GM19193 (cell line): ENCODE data around the gene N4BP2.

Source experiments
- POLR2A ChIP-seq: IDR thresholded peaks from 4 replicates; pipeline ENCODE4 v1.6.1; 2011; ENCODE audit not compliant: insufficient read depth, insufficient read length; ENCODE audit errors: extremely low read depth

Gene N4BP2

GRCh38 chr4:40066651-40067050 is 10.0 kb downstream of the N4BP2 start:
- no peak for TF ChIP-seq POLR2A

- TF ChIP-seq POLR2A = no peak
Observed at GRCh38 chr4:40070387-40070786, 13.7 kb downstream of the N4BP2 start.

GRCh38 chr4:40086421-40086820 is 29.8 kb downstream of the N4BP2 start:
- TF ChIP-seq POLR2A = no peak

GRCh38 chr4:40087799-40088366 is 31.2 kb downstream of the N4BP2 start:
- TF ChIP-seq POLR2A = no peak

GRCh38 chr4:40099010-40099409 is 42.4 kb downstream of the N4BP2 start:
- TF ChIP-seq POLR2A = no peak

GRCh38 chr4:40112027-40112792 is 55.6 kb downstream of the N4BP2 start:
- TF ChIP-seq POLR2A = no peak

GRCh38 chr4:40114206-40114605 is 57.6 kb downstream of the N4BP2 start:
- TF ChIP-seq POLR2A = no peak

GRCh38 chr4:40118861-40119260 is 62.2 kb downstream of the N4BP2 start:
- no peak for TF ChIP-seq POLR2A

- no peak for TF ChIP-seq POLR2A
Observed at GRCh38 chr4:40119344-40119743, 62.7 kb downstream of the N4BP2 start.

GRCh38 chr4:40121515-40121914 is 64.9 kb downstream of the N4BP2 start:
- TF ChIP-seq POLR2A = no peak

- no peak for TF ChIP-seq POLR2A
Observed at GRCh38 chr4:40122941-40123340, 66.3 kb downstream of the N4BP2 start.

GRCh38 chr4:40124690-40125089 is 68.0 kb downstream of the N4BP2 start:
- no peak for TF ChIP-seq POLR2A

- no peak for TF ChIP-seq POLR2A
Observed at GRCh38 chr4:40130401-40131036, 73.9 kb downstream of the N4BP2 start.

GRCh38 chr4:40132816-40133215 is 76.2 kb downstream of the N4BP2 start:
- no peak for TF ChIP-seq POLR2A

- no peak for TF ChIP-seq POLR2A
Observed at GRCh38 chr4:40134206-40134917, 77.7 kb downstream of the N4BP2 start.
